GM11168 (cell line): ENCODE data around the gene OR52E8.

Source experiments
- in situ Hi-C: fragments of 300-500 bp; cut with MboI; formaldehyde crosslinking; loops from one replicate; pipeline ENCODE4 v1.12.0; 2022; ENCODE audit warnings: low sequenced_read_pairs; ENCODE audit not compliant: unreplicated experiment

OR52E8 gene

DNA sequence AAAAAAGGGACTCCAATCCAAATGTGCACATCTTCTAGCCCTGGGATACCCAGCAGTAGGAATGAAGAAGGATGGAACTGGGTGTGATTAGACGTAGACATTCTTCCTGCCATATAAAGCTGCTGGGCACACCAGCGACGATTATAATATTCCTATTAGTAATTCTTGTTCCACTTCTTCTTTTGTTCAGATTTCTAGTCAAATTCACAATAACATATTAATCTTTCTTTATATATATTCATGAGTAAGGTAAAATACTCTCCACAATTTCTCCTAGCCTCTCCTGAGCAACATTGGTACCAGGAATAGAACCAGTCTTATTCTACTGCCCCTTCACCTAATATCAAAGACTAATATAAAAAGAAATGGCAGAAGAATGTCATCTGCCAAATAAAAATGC is at the start of gene OR52E8:
OR52E8 (minus strand) TSS at position 101 of the 400 bp plus-strand sequence; CDS start at position 101, 0 bp downstream.
- in situ Hi-C loops, result no loop called here

DNA sequence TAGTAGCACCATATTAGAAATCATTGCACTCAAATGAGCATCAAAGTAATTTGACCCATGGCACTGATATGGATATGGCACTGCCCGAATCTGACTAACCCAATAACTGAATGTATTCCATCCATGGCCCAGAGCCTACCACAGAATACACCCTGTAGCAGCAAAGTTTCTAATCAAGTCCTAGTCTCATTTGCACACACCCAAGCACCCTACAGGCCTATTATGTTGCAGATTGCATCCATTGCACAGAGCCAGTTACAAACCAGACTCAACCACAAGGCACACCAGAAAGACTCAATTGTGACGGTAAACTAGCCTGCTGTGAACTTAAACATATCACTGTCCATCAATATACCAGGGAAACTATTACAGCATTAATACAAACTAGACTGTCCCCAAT is 42.0 kb upstream of the OR52E8 start:
- in situ Hi-C loops, result no loop called here

- in situ Hi-C loops, result no loop called here
Measured at GRCh38 chr11:5892908-5893307, 35.4 kb upstream of the OR52E8 start, which contains the start of gene OR52E5. TSS of gene OR52E5 (plus strand) at chr11:5893208. CDS start at chr11:5900777, 7,569 bp downstream.

- in situ Hi-C loops, result no loop called here
Measured at GRCh38 chr11:5891216-5891800, 33.8 kb upstream of the OR52E8 start.

- in situ Hi-C loops, result no loop called here
Measured at GRCh38 chr11:5887661-5888060, 30.2 kb upstream of the OR52E8 start.

DNA sequence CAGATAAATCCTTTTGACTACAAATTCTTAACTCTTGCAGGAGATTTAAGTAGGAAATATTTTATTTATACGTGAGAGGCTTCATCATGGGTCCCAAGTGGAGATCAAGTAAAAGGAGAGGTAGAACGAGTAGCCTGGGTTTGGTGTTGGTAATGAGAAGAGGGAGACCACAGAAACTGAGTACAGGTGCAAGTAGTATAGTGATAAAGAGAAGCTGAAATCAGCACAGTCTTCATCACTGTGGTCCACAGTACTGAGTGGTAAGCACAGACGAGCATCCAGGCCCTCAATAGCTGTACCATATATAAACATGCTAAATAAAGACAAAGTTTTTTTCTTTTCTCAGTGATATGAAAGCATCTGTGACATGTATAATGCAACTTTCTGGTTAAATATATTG is 29.7 kb upstream of the OR52E8 start:
- in situ Hi-C loops, result no loop called here

GRCh38 chr11:5881756-5882155 is 24.3 kb upstream of the OR52E8 start:
- in situ Hi-C loops, result no loop called here

DNA sequence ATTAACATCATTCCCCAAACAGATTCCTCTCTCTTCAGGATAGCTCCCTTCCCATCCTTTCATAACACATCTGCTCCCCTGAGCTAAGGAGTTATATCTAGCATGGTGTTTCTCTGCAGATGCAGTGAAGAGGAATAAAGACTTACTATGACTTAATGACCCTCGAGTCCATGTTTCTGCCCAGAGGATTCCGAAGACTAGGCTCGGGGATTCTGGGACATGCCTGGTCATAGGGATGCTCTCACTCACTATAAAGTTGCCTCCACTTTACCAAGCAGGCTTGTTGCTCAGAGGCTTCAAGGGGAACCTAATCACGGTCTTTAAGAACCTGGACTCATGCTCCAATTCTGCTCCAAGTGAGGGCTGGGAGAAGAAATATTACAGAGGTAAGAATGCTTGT is 22.8 kb upstream of the OR52E8 start, which contains the start of gene OR52E4:
OR52E4 (plus strand) TSS at position 301 of the 400 bp plus-strand sequence. CDS start 3,664 bp downstream, outside the sequence.
- in situ Hi-C loops, result no loop called here

DNA sequence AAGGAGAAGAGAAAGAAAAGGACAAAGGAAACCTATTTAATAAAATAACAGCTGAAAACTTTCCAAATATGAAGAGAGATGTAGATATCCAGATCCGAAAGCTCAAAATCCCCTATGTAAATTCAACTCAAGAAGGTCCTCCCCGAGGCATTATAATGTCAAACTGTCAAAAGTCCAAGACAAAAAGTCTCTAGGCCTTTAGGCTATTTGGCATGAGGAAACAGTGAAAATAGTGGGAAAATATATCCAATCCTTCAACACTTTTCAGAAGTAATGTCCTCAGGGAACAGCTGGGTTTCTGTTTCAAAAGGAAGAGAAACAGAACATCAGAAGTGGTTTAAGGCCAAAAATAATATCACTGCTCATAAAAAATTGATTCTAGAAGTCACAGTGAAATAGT is 21.1 kb upstream of the OR52E8 start:
- in situ Hi-C loops, result no loop called here

GRCh38 chr11:5865826-5866225 is 8.3 kb upstream of the OR52E8 start:
- in situ Hi-C loops, result no loop called here

GRCh38 chr11:5851002-5851401 is 6.5 kb downstream of the OR52E8 start:
- in situ Hi-C loops, result no loop called here

- in situ Hi-C loops, result no loop called here
Measured at GRCh38 chr11:5847711-5848110, 9.8 kb downstream of the OR52E8 start.

DNA sequence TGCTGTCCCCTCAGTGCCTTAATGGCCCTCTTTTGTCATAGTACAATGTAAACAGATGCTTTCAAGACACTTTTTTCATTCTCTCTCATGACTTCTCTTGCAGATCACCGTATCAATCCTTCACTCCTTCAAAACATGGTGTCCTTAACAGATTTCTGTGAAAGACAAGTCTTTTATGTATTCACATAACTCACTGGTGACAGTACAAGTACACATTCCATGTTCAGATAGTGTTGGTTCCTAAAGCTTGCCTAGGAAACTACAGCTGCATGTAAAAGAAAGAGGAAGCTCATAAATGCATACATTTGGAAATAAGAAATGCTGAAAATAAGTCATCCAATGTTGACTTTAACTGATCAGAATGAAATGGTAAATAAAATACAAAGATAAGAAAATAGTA is 10.8 kb downstream of the OR52E8 start:
- in situ Hi-C loops, result no loop called here

GRCh38 chr11:5841797-5842196 is 15.7 kb downstream of the OR52E8 start, which contains the start of gene OR52E6:
TSS of gene OR52E6 (minus strand) at chr11:5841897. CDS start at chr11:5841897, 0 bp downstream.
- in situ Hi-C loops, result no loop called here

DNA sequence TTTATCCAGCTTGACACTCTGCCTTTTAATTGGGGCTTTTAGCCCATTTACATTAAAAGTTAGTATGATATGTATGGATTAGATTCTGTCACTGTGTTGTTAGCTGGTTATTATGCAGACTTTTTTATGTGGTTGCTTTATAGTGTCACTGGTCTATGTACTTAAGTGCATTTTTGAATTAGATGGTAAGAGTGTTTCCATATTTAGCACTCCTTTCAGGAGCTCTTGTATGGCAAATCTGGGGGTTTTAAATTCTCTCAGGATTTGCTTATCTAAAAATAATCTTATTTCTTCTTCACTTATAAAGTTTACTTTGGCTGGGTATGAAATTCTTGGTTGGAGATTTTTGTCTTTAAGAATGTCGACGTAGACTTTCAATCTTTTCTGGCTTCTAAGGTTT is 19.8 kb downstream of the OR52E8 start:
- in situ Hi-C loops, result no loop called here

- in situ Hi-C loops, result no loop called here
Measured at GRCh38 chr11:5833446-5833845, 24.0 kb downstream of the OR52E8 start.

- in situ Hi-C loops, result no loop called here
Measured at GRCh38 chr11:5831196-5831829, 26.2 kb downstream of the OR52E8 start.

DNA sequence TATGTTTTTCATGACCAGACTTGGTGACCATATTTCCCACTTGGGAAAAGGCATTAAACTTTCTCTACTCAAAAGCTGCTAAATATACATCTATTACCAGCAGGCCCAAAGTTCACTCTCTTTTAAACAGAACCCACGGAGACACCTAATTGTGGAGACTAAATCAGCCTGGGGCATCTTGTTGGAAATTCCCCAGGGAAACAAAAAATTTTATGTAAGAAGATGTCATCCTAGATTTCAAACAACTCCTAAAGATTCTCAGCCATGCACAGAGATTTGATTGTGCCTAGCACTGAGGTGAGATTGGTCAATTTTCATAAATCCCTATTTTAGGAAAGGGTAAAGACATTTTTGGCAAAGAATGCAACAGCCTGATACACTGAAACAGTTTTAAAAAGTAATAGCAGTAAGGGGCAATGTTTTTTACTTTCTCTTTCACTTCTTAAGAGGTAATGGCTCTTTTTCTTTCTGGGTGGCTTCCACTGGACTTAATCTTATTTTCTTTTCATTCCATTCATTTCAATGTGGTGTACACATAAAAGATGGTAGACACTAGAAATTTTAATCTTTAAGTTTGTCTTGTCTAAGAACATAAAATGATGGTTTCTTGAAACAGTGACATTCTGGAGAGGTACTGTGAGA is 39.1 kb downstream of the OR52E8 start:
- in situ Hi-C loops, result loop anchor here (25.0 kb wide), 1 partner anchor 331 kb away; the partner anchor contains the start of gene OR52D1

GRCh38 chr11:5815534-5815933 is 42.0 kb downstream of the OR52E8 start:
- in situ Hi-C loops, result loop anchor here (25.0 kb wide), 1 partner anchor 328 kb away; the partner anchor contains the start of gene OR52D1

DNA sequence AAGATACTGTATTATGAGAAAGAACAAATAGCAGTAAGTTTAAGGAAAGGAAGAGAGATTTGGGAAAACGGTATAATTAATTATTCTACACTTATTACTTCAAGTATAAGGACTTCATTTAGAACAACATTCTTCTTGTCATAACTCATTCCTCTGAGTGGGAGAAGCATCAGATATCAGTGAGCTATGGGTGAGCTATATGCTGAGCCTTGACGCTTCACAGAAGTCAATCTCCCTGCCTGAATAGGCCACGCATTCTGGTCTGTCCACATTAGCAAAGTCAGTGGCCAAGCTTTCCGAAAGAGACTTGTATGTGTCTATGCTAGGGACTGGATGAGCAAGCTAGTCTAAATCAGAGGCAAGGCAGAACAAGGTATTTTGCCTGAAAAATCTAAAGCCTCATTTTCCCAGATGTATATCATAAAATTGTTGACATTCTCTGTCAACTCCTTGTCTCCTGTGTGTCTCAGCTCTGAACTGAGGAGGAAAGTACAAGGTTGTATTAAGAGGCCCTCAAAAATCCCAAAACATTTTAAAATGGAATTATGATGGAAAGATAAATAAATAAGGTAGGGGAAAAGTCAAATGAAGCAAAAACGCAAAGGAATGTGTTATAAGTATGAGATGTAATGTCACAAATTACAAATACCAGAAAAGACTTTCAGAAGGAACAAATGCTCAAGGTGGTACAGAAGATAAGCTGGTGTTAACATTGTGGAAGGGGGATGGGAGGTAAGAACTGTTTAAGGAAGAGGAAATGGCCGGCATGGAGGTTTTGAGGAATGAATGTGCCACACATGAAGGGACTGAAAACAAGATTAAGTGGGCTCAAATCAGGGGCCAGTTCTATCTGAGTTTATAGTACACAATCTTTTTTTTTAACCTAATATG is 47.3 kb downstream of the OR52E8 start:
- in situ Hi-C loops, result loop anchor here (25.0 kb wide), 1 partner anchor 323 kb away; the partner anchor contains the start of gene OR52D1
